HG03097 (cell line): ENCODE measurements around the gene ROBO1.

ENCODE experiments used
- ATAC-seq: cut with Tn5 transposase; IDR thresholded peaks from one replicate; pipeline ENCODE4 v1.9.1; 2021; ENCODE audit not compliant: unreplicated experiment, low FRiP score

ROBO1 gene

DNA sequence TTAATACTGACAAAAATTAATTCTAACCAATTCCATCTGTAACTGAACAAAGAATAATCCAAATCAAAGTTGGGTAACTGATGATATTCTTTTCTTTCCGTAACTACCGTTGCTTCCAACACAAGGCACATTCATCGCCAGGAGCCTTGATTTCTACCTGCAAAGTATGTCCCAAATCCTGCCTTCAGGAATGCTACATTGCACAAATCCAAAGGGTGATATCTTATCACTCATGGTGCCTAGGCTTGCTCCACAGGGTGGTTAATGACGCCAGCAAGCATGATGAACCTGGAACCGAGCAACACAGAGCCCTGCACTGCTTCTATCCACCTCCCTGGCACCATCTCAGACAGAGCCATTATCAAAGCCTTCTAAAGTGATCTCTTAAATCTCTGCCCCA, 772.7 kb downstream of the ROBO1 start:
- no peak for ATAC-seq

DNA sequence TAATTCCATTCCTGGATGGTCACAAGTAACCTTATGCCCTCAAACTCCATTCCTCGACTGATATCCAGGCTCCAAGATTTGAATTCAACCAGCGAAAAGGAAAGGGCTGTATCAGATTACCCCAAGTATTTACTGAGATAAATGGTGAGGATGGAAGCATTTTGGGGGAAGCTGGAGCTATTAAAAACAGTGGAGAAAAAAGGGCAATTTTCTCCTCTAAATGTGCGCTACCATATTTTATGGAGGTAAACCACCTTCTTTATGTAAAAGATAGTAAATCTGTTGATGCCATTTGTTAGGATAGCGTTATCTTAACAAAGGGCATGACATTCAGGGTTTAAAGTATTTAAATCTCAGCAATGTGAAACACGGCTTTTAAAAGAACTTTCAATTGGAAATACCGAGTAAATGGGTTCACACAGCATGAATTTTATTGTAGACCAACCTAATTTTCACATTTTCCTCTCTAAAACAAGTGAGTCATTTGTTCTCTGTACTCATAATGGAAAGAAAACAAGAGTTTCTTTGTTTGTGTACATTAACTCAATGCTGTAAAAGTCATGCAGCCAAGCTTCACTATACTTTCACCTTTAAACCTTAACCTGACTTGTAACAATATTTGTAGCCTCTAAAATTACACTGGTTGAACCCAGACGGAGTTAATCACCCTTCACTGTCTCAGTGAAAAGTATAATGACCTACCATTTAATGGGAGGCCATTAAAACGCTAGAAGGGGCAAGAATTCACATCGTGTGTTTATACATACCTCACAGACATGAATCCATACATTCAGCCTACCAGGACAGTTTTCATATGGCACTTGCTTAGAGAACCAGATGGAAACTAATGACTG, 773.4 kb downstream of the ROBO1 start:
- ATAC-seq, result no peak

DNA sequence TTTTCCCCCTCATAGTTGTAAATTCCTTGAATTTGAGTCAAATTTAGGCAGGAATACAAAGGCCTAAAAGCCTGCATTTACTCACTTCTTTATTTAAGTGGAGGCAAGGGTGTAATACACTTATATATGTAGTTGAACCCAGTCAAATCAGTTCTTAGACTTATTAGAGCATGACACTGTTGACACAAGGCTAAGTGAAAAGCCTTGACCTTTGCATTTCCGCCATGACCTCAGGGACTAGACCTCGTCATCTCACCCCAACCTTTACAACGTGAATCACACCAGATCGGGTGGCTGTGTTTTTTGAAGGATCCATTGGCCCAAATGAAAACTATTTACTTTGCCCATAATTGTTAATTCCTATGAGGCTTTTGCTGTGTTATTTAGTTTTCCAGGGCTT, 774.4 kb downstream of the ROBO1 start:
- no peak for ATAC-seq

DNA sequence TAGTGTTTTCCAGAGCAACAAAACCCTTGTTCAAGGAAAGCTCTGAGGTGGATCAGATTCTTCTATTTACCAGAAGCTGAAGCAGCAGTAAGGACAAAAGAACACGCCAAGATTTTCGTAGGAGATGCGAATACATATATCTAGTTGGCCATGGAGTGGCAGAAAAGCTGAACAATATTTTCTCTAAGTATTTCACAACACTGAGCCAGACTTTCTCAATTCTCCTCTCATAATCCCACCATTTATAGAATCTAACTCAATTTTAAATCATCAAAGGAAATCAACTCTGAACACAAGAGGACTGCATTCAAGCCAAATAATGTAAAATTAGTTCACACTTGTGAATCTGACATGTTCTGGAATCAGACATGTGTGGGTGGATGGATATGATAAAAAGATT, 775.0 kb downstream of the ROBO1 start:
- no peak for ATAC-seq

DNA sequence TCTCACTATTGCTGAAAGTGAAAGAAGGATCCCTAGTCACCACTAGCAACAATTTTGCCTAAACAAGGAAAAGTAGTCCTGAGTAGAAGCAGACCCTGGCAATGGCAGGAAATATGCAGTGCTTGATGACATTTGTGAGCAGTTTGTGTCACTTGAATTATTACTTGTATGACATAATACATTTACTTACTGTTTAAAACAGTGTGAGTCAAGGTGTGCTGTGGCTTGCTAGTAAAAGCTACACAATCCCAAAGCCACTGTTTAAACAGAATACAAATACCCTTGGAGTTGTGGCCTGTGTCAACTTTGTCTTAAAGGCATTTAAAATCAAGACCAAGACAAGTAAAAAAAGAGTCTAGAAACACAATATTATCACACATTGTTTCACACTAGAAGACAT, 775.4 kb downstream of the ROBO1 start:
- ATAC-seq, result no peak

DNA sequence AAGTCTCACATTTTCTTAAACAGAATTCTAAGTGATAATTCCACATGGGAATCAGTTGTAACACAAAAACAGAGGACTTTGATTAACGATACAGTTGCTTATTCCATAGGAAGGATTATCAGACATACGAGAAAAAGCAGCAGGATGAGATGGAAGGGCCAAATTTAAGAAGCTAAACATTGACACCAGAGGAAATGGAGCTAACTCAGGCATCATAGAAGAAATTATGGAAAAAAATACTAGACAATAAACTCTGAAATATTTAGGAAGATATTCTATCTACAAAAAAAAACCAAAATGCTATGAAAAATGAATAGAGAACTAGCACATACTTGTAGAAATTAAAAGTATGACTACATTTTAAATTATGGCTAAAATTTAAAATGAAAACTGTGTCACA, 776.1 kb downstream of the ROBO1 start:
- no peak for ATAC-seq

DNA sequence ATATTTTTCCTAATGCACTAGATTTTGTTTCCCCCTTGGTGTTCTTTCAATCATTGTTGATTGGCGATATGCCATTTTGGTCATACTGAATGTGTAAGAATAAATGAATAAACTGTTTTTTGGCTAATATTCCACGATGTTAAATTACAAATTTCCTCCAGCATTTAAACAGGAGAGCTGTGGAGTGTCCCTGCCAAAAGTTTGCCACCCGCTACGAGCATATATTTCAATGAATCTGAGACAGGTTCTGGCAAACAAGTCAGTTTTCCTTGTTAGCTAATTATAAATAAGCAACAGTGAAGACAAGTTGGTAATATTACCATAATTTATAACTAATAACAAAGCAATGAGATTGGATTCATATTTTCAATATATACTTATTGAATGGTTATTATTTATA, 777.6 kb downstream of the ROBO1 start:
- ATAC-seq, result no peak

DNA sequence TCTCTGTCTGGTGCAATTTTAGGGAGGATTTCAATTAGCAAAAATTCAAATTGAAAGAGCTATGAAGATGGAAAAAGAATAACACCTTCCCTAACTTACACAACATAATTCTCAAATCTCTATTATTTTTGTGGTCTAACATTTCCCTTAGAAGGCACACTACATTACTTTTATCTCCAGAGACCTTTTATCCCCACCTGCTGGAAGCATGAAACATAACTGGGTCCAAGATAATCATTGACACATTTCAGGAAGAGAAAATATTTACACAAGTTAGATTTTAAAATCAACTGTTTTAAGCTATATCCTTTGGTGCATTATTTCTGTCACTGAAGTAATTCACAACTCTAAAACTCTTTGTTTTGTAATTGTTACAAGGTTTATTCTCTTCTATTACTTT, 779.5 kb downstream of the ROBO1 start:
- no peak for ATAC-seq

DNA sequence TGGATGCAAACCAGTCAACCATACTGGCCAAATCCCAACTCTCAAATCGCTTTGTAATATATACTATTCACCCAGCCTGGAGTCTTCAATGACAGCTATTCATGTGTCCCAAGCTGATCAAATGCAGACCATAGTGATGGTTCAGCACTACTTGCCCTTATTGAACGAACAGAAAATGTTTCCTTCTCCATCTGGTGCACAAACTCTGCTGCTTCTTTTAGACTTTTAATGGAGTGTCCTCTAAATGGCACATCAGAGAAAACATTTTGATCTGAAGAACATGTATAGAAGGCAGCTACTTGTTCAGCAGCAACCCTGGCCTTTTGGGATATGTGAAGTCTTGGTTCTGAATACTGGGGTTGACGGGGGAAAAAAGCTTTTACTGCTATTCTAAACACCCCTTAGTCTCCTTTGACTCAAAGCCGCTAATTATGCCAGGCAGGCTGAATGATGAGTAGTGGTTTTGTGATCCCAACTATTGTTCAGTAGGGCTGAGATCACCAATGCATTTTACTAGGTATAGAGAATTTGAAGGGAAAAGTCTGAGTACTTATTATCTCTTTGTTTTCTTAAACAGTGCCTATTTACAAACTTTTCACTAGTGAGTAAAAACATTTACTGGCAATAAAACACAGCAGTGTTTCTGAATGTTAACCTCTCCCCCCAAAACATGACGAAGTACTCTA, 781.2 kb downstream of the ROBO1 start:
- ATAC-seq, result no peak

DNA sequence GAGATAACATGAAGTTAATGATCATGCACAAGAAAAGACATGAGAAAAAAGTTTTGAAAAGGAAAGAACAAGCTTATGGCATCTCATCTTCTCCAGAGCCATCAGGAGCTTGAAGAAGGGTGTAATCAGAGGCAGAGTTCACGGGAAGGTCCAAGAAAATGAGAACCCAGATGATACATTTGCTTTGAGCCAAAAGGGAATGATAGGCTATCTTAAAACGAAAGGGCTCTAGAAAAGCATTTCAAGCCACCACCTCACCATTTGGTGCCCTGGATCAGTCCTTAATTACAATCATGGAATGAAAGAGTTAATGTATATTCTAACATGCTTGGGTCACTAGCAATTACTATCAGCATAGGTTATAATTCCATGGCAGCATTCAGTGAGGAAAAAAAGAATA, 781.8 kb downstream of the ROBO1 start:
- ATAC-seq, result no peak

DNA sequence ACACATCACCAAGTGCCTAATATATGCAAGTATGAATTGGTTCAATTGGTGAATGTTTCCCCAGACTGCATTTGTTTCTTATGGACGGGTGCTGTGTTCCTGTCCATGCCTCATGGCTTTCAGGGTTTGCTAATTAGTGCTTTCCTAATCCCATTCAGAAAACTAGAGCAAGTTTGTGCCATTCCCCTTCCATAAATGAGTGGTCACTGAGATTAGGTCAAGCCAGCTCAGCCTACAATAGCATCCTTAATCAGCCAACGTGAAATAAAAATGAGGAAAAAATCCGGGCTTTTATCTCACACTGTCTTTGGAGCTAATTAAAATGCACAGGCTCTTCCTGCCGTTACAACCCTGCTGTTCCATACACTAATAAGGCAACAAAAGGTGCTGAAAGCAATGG, 788.8 kb downstream of the ROBO1 start:
- ATAC-seq, result no peak

DNA sequence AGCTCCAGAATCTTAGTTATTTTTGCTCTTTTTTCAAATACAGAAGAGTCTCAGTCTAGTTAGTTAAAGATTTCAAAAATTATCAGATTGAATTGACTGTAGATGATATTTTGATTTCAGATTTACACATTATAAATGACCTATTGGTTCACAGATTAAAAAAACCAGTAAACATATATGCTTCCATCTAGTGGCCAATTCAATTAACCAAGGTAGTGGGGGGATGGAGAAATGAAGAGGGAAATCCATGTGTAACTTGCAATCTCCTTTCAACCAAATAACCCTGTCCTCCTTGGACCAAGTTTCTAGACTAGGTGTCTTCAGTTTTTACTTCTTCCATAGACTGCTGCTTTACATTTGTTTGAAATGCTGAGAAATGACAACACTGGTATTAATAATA, 789.8 kb downstream of the ROBO1 start:
- no peak for ATAC-seq

DNA sequence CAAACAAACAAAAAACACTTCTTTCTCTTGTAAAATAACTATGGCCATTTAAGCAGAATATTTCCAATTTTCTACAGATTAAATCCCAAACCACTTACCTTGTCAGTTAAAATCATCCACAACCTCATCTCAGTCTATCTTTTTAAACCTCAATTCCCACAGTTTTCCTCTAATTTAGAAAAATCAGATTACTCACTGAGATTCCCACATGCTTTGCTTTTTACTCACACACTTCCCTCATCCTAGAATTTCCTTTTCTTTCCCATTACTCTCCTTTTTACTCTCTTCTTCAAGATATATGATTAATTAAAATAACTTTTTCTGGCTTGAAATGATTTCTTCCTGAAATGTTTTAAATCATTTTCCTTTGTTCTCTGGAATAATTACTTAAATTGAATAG, 790.7 kb downstream of the ROBO1 start:
- no peak for ATAC-seq

DNA sequence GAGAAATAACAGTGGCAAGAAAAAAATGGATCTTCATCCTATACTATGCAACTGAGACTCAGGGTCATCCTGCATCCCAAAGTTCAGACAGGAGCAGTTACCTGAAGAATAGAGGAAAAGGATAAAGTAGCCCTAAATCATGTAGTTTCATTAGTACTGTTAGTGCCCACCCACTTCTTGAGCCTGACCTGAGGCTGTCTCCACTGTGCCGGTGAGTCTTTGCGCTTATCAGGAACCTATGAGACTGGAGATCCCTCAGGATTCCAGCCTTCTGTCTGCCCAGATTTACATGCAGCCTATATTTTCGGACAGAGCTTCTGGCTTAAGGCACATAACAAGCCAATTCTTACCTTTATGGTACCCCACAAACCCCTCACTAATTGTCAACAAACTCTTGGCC, 791.6 kb downstream of the ROBO1 start:
- no peak for ATAC-seq

DNA sequence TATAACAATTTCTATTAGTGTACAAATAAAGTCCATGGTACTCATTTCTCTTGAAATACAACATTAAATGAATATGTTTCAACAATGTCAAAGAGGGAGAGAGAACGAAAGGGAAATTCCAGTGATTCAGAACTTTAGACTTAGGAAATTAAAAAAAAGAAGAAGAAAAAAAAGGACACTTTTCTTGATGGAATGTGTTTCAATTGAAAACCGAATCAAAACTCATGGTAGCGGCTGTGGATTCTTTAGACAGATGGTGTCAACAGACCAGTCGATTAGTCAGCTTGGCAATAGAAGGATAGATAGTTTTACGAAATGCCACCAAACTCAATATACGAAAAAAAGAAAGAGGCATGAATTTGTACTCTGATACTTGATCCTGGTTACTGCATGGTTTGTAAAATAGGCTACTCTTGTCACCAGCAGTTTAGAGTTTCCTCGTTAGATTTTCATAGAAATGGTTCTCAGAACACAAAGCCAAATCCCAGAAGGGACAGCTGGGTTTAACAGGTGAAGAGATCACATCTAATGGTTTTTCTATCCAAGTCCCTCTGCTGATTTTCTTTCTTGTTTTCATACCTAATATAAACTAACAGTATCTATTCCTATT, 793.5 kb downstream of the ROBO1 start:
- ATAC-seq, result no peak

DNA sequence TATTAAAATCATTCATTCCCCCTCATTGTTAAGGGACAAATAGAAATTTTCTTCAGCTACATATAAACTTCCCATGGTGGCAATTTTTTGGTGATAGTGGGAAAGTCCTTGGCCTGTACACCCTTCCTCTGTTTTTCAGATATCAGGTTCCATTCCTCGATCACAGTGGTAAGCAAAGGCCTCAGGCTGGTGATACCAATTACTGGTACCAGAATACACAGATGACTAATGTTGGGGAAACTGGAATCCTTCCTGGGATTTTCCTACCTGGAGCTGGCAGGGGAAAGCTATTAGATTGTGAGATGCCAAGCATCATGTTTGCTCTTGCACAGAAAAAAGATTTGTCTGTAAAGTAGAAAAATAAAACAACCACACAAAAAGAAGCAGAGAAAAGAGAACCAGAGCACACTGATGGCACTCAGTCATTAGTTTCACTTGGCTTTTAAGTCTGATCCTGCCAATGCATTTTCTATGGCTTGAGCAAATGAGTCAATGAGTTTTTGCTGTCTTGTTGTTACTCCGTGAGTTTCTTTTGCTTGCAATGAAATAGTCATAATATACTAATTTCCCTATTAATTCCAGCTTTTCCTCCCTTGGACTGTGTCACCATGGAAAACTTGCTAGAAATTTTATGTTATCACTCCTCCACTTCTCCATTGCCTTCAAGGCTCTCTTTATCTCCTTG, 795.0 kb downstream of the ROBO1 start:
- ATAC-seq, result no peak

DNA sequence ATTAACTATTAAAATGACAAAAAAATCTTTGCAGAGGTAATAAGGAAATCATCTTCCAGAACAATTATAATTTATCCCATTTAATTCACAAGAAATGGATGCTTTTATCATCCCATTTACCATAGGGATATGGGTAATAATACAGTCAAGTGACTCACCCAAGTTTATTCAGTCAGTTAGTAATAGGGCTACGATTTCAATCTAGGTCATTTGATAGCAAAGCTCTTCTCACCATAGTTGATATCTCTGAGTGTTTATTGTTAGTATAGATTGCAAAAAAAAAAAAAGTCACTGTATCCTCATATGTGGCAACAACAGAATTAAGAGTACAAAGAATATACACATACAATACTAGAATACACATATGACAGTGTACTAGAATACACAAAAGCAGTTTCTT, 797.1 kb downstream of the ROBO1 start:
- ATAC-seq, result no peak

DNA sequence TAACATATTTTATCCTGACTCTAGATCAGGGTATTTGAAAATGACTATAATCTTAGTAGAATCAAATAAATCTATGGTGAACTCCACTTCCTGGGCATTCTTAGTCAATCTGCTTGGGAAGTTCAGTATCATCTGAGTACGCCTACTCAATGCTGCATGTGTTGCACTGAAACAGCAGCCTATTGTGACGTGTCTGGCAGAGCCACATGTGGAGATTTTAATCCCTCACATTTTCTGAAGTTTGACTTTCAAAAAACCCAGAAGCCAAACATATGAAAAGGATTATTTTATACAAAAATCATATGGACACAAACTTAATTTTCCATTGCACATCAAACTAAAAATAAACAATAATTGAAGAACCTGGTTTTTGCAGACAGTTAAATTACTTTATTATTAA, 798.3 kb downstream of the ROBO1 start:
- no peak for ATAC-seq

DNA sequence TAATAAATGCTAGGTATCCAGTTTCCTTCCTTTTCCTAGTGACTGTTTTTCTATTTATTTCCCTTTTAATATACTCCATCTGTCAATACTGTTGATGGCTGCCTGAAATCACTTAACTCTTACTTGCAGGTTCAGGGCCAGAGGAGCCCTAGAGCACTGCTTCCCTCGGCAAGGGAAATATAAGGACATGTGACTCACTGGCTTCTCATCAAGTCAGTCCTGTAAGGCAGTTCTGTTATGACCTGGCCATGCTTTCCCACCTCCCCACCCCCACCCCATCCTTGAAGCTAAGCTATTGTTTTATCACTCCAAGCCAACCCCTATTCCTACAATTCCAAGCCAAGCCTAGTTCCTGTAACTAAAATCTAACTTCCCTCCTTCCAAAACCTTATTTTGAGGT, 800.7 kb downstream of the ROBO1 start:
- ATAC-seq, result no peak

DNA sequence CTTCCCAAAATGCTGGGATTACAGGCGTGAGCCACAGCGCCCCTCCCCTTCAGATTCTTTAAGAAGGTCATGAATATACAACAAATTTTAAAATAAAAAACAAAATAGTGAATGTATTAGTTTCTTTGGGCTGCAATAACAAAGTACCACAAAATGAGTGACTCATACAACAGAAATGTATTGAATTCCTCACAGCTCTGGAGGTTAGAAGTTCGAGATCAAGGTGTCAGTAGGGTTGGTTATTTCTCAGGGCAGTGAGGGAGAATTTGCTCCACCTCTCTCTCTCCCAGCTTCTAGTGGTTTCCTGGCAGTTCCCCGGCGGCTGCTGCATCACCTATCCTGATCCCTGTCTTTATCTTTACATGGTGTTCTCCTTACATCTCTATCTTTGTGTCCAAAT, 804.0 kb downstream of the ROBO1 start:
- ATAC-seq, result no peak

DNA sequence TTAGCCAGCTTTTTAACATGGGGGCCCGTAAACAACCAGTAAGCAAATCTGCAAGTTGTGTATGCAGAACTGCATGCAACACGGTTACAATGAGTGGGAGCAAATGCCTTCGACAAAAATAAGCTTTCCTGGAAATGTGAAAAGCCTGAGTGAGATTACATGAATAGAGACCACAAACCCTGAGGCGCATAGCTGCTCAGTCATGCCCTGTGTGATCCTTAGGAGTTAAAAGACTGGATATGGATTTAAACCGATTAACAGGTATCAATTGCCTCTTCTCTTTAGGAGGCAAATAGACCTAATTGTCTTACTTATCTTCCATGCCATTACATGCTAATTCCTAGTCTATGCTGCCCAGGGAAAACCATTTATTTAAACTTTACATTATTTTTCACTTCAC, 810.3 kb downstream of the ROBO1 start:
- no peak for ATAC-seq
